ENCODE measurements around the gene GTPBP4.
"Not testable (repeated sequence)": the region's sequence is repeated elsewhere in the genome, so short reads cannot be mapped to it uniquely, and the experiment has no call there.

The GTPBP4 gene

DNA sequence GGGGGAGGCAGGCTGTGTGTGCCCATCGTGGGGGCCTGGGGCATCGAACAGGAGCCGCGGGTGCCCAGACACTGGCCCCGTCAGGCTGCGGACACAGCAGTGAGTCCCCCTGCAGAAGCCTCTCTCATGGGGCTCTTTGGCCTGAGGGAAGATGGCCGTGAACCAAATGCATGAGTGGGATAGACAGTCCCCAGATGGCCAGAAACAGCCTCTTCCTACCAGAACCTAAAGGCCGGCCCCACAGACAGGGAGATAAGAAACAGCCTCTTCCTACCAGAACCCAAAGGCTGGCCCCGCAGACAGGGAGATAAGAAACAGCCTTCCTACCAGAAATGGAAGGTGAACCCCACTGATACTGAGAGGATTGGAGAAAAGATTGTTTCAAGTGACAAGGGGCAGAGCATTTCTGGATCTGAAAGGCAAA is 20.8 kb downstream of the GTPBP4 start:
- no peak overlapping the region for H3K4me3 ChIP-seq (ENCODE audit: low read depth, low read length)
- DNase-seq (ENCODE audit: low read depth) = no peak
- TF ChIP-seq, protein P1, sequence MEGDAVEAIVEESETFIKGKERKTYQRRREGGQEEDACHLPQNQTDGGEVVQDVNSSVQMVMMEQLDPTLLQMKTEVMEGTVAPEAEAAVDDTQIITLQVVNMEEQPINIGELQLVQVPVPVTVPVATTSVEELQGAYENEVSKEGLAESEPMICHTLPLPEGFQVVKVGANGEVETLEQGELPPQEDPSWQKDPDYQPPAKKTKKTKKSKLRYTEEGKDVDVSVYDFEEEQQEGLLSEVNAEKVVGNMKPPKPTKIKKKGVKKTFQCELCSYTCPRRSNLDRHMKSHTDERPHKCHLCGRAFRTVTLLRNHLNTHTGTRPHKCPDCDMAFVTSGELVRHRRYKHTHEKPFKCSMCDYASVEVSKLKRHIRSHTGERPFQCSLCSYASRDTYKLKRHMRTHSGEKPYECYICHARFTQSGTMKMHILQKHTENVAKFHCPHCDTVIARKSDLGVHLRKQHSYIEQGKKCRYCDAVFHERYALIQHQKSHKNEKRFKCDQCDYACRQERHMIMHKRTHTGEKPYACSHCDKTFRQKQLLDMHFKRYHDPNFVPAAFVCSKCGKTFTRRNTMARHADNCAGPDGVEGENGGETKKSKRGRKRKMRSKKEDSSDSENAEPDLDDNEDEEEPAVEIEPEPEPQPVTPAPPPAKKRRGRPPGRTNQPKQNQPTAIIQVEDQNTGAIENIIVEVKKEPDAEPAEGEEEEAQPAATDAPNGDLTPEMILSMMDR (IDR thresholded peaks at IDR 0.05; ENCODE audit: low read depth, low read length, missing control alignments) = no peak

- not testable (repeated sequence) for DNase-seq (ENCODE audit: low read depth)
Observed at GRCh38 chr10:1009947-1010346, 21.7 kb downstream of the GTPBP4 start.

GRCh38 chr10:1010703-1011102 is 22.5 kb downstream of the GTPBP4 start:
- no peak for DNase-seq (ENCODE audit: low read depth)
- TF ChIP-seq, protein P1 (IDR thresholded peaks at IDR 0.05; ENCODE audit: low read depth, low read length, missing control alignments) = no peak
- no peak overlapping the region for H3K4me3 ChIP-seq (ENCODE audit: low read depth, low read length)

More at GRCh38 chr10:1009947-1010346, 21.7 kb downstream of the GTPBP4 start:
- H3K4me3 ChIP-seq (ENCODE audit: low read depth, low read length) = not testable (repeated sequence)

GRCh38 chr10:1011696-1012095 is 23.5 kb downstream of the GTPBP4 start:
- TF ChIP-seq, protein P1 (IDR thresholded peaks at IDR 0.05; ENCODE audit: low read depth, low read length, missing control alignments) = no peak
- no peak for DNase-seq (ENCODE audit: low read depth)
- H3K4me3 ChIP-seq (ENCODE audit: low read depth, low read length) = no peak overlapping the region

DNA sequence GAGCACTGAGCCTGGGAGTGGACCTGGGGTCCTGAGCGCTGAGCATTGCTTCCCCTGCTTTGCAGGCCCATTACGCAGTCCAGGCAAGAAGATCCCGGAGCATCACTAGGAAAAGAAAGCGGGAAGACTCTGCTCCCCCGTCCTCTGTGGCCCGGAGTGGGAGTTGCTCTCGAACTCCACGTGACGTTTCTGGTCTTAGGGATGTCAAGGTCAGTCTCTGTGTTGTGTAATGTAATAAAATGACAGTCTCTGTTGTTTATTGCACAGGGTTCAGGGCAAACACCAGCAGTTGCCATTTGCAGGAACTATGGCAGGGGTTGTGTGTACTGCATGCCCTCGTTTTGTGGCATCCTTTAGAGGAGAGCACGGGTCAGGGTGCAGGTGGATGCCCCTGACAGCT is 27.5 kb downstream of the GTPBP4 start:
- H3K4me3 ChIP-seq (ENCODE audit: low read depth, low read length) = no peak overlapping the region
- TF ChIP-seq, protein P1 (IDR thresholded peaks at IDR 0.05; ENCODE audit: low read depth, low read length, missing control alignments) = no peak
- DNase-seq (ENCODE audit: low read depth) = no peak

DNA sequence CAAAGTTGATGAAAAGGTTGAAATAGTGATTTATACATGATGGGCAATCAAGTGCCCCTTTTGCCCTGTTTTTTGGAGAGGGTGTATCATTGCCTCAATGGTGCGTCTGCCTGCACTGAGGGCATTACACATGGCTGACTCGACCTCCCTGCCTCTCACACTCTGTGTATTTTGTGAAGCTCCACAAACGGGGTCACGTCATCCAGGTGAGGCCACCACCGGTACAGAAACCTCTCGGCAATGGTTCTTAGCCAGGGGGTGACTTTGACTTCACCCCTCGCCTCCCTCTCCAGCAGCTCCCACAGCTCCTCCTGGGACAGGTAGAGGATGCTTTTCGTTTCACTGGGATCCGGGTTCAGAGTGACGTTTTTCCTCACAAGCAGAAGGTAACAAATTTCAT is 31.1 kb downstream of the GTPBP4 start:
- no peak for DNase-seq (ENCODE audit: low read depth)
- no peak overlapping the region for H3K4me3 ChIP-seq (ENCODE audit: low read depth, low read length)
- TF ChIP-seq, protein P1 (IDR thresholded peaks at IDR 0.05; ENCODE audit: low read depth, low read length, missing control alignments) = no peak

DNA sequence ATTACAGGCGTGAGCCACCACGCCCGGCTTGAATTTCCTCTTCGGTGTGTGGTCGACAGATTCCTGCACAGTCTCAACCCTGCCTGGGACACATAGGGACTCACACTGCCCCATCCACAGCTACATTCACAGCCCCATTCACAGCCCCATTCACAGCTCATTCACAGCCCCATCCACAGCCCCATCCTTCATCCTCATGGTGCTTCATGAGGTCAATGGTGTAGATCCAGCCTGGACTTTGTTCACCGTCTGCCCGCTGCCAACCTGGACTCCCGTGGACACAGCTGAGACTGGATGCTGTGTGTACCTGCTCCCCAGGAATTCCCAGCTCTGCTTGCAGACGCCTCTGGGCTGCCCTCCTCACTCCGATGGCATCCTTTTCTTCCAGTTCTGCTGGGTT is 32.2 kb downstream of the GTPBP4 start:
- no peak overlapping the region for H3K4me3 ChIP-seq (ENCODE audit: low read depth, low read length)
- no peak for DNase-seq (ENCODE audit: low read depth)
- TF ChIP-seq, protein P1 (IDR thresholded peaks at IDR 0.05; ENCODE audit: low read depth, low read length, missing control alignments) = no peak

All from GM12864 (cell line).